SU-DHL-6 (cell line): Measurements from ENCODE around the gene FGD5.

Source experiments
- CTCF ChIP-seq: fragments of 200-600 bp; sonication (generic); IDR thresholded peaks from one replicate; pipeline ENCODE4 v1.5.1; 2017; ENCODE audit warnings: antibody characterized with exemption, mild to moderate bottlenecking, low read length, moderate library complexity; ENCODE audit not compliant: insufficient read depth, poor library complexity, severe bottlenecking
- EZH2phosphoT487 ChIP-seq: fragments of 200-600 bp; sonication (generic), shearing (Covaris generic); conservative IDR thresholded peaks from 2 replicates; pipeline ENCODE4 v1.6.1; 2018; ENCODE audit warnings: mild to moderate bottlenecking, antibody characterized with exemption, low read length, moderate library complexity, mixed read lengths

DNA sequence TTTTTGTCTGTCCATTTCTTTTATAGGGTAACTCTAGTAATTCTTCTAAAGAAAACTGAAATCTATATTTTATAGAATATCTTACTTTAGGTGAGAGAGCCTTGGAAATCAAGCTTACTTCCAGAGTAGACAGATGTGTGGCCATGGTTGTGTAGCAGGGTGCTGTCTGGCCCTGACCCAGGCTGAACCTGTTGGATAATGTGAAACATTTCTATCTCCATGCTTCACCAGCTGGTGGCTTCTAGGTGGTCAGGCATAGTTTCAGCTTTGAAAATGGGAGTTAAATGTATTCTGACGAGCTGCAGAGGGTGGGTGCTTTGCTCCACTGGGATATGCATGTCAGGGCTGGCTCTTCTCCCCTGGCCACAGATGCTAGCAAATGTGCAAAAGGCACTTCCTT, 107.8 kb downstream of the FGD5 start:
- TF ChIP-seq CTCF (no peak), EZH2phosphoT487 (no peak)
